IPS-NIHi11 (cell line): ENCODE results near the gene LRRC23.
"Not testable (repeated sequence)": the region's sequence is repeated elsewhere in the genome, so short reads cannot be mapped to it uniquely, and the experiment has no call there.

Source experiments
- DNase-seq: peaks from one replicate; pipeline ENCODE4 v3.0.0; 2012; ENCODE audit warnings: mixed read lengths, low spot score

LRRC23 gene

DNA sequence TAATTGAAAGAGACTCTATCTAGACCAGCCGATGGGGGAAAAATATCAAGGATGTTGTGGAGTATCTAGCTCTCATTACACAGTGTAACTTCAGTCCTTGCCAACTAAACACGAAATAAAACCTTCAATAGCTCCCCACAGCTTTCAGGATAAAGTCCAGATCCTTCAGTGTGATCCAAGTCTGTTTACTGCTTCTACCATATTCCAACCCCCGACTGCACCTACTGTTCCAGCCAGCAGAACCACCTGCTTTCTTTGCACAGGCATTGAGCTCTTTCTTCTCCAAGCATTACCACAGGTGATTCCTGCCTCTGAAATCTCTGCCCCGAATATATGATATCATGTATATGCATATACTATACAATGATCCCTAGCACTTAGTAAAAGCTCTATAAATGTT, 2.2 kb upstream of the LRRC23 start:
- no peak for DNase-seq

DNA sequence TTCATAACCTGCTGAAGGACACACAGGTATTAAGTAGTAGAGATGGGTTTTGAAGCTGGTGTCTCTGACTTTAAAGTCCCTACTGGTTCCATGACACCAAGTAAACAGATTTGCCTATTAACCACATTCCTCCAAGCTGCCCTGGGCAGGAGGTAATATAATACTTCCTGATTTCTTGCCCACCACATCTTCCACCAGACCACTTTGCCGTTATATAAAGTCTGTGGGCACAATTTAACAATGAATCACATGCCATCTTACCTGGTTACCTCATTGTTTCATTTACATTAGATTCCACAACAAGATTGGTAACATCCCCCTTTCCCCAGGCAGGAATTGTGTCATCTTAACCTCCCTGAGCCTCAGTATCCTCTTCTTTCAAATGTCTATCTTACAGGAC, 900 bp upstream of the LRRC23 start:
- DNase-seq = no peak

DNA sequence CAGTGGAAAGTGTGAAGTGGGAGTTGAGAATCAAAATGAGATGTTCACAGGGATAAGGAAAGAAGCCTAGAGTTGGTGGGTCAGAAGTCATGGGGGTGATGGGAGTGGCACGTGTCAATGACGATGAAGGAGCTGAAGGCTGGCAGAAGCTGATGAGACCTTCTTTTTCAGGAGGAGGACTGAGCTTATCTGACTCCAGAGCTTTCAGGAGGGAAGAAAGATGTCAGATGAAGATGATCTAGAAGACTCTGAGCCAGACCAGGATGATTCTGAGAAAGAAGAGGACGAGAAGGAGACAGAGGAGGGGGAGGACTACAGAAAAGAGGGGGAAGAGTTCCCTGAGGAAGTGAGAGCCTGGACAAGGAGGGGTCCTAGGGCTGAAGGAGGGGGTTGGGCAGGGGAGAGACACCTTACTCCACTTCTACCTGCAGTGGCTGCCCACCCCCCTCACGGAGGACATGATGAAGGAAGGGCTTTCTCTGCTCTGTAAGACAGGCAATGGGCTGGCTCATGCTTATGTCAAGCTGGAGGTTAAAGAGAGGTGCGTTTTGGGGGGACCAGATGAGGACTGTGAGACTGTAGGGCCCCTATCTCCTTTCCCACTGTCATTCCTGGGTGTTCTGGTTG, 905 bp downstream of the LRRC23 start:
- no peak for DNase-seq

DNA sequence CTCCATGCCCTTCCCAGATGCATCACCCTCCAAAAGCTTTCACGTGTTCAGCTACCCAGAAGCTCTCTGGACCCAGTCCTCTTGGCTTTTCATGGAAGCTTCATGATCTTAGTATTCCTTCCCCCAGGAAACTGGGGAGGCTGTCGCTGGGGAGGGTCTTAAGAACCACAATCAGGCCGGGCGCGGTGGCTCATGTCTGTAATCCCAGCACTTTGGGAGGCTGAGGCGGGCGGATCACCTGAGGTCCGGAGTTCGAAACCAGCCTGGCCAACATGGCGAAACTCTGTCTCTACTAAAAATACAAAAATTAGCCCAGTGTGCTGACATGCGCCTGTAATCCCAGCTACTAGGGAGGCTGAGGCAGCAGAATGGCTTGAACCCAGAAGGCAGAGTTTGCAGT, 3.5 kb downstream of the LRRC23 start:
- DNase-seq = not testable (repeated sequence)

DNA sequence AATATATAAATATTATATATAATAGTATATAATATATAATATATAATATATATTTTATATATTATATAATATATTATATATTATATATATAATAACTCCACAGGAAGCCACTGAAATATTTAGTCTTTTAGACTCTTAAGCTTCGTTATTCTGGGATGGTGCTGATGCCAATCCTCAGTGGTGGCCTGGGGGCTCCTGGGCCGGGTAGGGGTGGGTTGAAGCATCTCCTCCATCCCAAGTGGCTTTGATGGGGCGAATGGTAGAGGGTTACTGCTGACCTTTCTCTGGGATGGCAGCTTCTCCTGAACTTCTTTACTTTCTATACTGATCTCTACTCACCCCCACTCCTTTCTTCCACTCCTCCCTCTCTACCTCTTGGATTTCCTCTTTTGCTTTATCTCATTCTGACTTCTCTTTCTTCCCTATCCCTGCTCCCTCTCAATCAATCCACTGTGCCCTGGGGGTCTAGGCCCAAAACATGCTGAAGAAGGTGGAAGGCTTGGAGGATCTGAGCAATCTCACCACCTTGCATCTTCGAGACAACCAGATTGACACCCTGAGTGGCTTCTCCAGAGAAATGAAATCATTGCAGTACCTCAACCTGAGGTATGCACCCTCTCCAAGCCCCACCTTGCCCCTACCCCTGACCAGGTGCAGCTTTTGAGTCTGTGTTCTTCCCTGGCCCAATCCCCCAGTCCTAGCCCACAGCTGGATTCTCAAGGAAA, 5.0 kb downstream of the LRRC23 start:
- DNase-seq = no peak

DNA sequence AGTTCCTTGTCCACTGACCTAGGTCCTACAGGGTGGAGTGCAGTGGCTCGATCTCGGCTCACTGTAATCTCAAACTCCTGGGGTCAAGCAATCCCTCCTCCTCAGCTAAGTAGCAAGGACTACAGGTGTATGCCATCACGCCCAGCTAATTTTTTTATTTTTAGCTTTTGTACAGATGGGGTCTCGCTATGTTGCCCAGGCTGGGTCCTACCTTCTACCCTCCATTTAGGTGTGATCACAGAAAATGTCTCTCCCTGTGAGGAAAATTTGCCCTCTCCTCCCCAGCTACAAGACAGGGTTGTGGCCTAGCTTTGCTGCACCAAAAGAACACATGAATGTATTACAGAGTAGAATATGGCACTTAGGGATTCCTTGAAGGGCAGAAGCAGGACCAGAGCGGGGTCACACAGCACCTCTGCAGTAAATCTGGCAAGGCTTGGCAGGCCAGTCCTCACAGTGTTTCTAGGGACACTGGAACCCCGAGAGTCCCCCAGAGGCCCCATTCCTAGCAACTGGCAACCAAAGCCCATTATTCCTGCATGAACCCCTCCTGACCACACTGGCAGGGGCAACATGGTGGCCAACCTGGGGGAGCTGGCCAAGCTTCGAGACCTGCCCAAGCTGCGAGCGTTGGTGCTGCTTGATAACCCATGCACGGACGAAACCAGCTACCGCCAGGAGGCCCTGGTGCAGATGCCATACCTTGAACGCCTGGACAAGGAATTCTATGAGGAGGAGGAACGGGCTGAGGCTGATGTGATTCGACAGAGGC, 7.7 kb downstream of the LRRC23 start:
- no peak for DNase-seq

DNA sequence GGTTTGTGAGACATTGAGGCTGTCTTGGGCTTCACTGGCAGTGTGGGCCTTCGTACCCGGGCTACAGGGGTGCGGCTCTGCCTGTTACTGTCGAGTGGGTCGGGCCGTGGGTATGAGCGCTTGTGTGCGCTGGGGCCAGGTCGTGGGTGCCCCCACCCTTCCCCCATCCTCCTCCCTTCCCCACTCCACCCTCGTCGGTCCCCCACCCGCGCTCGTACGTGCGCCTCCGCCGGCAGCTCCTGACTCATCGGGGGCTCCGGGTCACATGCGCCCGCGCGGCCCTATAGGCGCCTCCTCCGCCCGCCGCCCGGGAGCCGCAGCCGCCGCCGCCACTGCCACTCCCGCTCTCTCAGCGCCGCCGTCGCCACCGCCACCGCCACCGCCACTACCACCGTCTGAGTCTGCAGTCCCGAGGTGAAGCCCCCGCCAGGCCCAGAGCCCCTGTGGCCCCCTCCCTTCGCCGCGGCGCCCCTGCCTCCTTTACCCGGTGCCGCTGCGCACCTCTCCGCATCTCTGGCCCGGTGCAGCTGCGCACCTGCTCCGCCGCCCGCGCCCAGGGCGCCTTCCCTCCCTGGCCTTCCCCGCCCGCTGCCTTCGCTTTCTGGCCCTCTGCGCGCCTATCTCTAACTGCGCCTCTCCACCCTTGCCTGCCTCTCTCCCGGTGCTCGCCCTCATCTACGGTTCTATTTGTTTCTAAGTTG, 9.8 kb downstream of the LRRC23 start, which contains the start of gene ENO2:
Gene ENO2 (plus strand): TSS at position 335 of the 701 bp plus-strand sequence. CDS start 1,253 bp downstream, outside the sequence.
- peak; percentile 78 for DNase-seq

DNA sequence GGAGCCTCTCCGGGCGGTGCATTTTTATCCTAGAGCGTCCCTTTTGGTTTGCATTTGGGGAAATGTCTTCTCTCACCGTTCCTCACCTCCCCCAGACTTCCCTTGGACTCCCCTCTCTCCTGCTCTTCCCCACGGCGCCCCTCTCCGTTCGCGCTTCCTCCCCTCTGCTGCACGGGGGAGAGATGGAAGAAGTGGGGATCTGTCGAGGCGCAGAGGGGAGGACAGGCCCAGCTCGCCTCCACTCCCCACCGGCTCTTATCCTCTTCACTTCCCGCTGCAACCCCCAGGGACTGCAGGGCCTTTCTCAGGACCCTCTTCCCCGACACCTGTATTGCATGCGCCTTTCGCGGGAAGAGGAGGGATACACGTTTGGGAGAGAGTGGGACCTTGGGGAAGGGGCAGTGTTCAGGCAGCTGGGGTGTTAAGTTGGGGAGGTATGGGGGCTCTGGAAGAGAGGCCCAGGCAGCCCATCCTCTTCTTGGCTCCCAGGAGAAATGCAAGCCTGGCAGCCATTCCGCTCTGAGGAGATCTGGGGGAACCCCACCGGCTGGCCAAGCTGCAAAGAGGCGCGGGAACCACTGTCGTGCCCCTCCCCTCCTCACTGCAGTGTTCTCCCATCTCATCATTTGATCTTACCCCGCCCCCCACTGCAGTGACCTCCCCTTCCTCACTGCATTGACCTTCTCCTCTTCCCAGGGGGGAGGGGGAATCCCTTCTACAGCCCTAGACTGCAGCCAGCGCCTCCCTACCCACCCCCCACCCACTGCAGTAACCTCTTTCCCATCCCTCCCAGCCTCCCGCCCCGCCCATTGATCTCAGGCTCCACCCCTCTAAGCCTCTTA, 10.5 kb downstream of the LRRC23 start:
- peak; percentile 80 for DNase-seq

DNA sequence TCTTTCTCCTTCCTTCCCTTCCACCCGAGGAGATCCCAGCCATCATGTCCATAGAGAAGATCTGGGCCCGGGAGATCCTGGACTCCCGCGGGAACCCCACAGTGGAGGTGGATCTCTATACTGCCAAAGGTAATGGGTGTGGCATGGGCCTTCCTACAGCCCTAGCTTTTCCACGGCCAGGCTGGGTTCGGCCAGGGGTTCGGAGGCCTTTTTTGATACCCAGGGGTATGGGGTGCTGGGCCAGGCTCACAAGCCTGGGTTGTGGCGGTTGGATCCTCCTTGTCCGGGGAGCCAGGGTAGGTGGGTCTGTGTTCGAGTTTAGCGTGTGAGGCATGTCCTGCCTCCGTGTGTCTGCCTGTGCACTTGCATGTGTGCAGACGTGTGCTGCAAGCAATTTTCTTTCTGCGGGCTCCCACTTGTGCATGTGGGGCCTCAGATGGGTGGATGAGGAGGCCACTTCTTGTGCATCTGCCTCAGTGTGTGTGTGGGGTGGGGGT, 11.2 kb downstream of the LRRC23 start:
- DNase-seq = no peak

DNA sequence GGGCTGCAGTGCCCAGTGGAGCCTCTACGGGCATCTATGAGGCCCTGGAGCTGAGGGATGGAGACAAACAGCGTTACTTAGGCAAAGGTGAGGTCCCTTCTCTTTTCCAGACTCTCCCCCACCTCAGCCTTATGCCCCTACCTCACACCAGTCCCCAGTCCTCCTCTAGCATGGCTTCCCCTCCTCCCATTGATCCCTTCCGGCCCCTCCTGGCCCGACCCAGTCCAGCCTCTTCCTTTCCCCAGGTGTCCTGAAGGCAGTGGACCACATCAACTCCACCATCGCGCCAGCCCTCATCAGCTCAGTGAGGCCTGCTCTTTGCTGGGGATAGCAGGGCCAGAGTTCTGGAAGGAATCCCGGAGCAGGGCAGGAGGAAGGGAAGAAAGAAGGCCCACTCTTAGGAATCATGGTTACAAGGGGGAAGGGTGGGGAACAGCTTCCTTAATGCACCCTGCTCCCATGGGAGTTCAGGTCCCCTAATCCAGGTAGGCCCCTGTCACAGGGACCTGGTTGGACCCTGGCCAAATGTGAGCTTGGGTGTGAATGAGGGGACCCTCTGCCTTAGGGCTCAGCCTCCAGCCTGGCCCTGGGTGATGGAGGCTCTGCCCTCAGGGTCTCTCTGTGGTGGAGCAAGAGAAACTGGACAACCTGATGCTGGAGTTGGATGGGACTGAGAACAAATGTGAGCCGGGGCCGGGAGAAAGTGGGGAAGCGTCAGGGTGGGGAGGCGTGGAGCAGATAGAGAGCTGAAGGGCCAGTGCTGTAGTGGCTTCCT, 12.0 kb downstream of the LRRC23 start:
- no peak for DNase-seq

DNA sequence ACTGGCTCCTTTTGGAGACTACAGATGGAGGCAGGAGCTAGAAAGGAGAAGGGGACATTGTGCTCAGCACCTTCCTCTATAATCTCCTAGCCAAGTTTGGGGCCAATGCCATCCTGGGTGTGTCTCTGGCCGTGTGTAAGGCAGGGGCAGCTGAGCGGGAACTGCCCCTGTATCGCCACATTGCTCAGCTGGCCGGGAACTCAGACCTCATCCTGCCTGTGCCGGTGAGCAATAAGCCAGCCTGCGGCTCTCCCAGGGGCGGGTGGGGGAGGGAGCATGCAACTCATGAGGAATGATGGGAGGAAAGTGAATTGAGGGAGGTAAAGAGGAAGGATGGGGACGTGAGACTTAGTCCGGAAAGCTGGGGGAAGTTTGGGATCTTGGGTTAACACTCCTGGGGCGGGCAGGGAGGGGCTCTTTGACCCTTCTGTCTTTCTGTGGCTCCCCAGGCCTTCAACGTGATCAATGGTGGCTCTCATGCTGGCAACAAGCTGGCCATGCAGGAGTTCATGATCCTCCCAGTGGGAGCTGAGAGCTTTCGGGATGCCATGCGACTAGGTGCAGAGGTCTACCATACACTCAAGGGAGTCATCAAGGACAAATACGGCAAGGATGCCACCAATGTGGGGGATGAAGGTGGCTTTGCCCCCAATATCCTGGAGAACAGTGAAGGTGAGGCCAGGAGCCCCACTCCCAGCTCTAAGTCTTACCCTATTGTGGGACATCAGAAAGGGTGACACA, 13.0 kb downstream of the LRRC23 start:
- DNase-seq = no peak

DNA sequence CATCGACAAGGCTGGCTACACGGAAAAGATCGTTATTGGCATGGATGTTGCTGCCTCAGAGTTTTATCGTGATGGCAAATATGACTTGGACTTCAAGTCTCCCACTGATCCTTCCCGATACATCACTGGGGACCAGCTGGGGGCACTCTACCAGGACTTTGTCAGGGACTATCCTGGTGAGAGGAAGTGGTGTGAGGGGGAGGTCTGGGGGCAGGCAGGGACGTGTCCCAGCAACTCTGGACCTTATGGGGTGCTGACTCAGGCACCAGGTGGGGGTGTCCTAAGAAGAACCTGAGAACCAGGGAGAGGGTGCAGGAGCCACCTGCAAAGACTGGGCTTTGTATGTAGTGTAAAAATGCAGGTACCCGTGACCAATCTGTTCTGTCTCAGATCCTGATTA, 15.0 kb downstream of the LRRC23 start:
- DNase-seq = no peak

DNA sequence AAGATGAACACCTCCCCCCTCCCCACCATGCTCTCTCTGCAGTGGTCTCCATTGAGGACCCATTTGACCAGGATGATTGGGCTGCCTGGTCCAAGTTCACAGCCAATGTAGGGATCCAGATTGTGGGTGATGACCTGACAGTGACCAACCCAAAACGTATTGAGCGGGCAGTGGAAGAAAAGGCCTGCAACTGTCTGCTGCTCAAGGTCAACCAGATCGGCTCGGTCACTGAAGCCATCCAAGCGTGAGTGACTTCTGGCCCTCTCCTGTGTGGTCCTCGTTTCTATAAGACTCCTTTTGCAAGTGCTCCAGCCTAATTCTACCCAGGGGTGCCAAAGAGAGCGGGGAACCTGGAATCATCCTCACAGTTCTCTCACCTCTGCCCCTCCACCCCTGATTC, 16.9 kb downstream of the LRRC23 start:
- no peak for DNase-seq

DNA sequence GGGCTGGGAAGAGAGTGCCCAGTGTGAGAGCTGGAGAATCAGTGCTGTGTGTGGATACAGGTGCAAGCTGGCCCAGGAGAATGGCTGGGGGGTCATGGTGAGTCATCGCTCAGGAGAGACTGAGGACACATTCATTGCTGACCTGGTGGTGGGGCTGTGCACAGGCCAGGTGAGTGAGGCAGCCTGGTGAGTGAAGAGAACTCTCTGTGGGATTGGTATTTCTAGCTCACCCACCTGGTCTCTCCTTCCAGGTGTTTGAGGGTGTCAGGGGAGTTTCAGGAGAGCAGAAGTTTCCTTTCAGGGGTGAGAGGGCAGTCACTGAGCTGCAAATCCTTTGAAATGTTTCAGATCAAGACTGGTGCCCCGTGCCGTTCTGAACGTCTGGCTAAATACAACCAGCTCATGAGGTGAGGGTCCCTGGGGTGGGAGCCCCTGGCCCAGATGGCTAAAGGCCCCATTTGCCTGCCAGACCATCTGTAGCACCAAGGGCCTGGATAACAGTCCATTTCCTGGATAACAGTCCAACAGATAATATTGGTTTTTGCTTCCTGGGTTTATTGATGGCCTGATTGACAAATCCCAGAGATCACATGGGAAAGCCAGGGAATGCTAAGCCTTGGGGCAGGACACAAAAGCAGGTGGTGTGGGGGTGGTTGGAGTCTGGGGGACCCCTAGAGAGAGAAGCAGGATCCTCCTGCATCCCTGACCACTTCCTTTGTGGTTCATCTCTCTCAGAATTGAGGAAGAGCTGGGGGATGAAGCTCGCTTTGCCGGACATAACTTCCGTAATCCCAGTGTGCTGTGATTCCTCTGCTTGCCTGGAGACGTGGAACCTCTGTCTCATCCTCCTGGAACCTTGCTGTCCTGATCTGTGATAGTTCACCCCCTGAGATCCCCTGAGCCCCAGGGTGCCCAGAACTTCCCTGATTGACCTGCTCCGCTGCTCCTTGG, 17.6 kb downstream of the LRRC23 start:
- DNase-seq = no peak

DNA sequence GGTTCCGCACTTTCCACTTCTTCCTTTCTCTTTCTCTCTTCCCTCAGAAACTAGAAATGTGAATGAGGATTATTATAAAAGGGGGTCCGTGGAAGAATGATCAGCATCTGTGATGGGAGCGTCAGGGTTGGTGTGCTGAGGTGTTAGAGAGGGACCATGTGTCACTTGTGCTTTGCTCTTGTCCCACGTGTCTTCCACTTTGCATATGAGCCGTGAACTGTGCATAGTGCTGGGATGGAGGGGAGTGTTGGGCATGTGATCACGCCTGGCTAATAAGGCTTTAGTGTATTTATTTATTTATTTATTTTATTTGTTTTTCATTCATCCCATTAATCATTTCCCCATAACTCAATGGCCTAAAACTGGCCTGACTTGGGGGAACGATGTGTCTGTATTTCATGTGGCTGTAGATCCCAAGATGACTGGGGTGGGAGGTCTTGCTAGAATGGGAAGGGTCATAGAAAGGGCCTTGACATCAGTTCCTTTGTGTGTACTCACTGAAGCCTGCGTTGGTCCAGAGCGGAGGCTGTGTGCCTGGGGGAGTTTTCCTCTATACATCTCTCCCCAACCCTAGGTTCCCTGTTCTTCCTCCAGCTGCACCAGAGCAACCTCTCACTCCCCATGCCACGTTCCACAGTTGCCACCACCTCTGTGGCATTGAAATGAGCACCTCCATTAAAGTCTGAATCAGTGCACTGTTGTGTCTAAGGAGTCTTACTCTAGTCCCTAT, 18.5 kb downstream of the LRRC23 start:
- no peak for DNase-seq

DNA sequence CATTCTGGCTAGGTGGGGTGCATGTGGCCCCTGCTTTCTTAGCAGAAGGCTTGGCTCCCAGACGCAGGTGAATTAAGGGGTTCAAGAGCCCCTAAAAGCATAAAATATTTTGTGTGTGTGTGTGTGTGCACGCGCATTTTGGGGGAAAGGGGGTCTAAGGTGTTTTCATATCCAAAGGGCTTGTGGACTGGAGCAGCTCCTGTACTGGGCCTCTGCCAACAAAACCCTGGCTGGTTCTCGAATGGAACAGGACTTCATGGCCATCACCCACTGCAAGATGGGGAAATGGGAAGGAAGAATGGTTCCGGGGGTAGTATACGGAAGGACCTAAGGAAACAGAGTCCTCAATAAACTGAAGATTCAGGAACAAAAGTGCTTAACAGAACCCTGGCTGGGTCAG, 19.2 kb downstream of the LRRC23 start:
- DNase-seq = no peak

DNA sequence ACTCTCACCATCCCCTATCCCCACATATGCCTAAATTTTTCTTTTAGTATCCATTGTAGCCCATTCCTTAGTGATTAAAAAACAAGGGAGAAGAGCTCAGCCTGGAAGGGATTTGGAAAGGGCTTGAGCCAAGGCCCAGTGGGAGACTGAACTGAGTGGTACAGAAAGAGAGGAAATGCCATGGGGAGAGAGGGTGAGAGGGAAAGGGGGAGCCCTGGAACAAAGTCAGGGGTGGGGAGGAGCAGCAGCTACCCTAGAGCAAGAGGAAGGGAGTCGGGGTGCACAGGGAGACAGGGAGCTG, 20.6 kb downstream of the LRRC23 start:
- no peak for DNase-seq
